ENCODE results near the gene SLC25A42. TPM values are rescaled to one million over a fixed set of nuclear protein-coding genes. Genes with fewer than 3 reads are reported as not detected.
A peak's percentile ranks its signal among the peaks of the same experiment; 100 is the strongest.

Gene SLC25A42
- polyA plus RNA-seq, 3 donors from 2014 or later, result 10.4 to 24.8 (median 12.9) TPM

- Mint-ChIP-seq H3K4me3 (peak overlapping the region; percentile 83 to 91 (median 88)), H3K27me3 (ENCODE audit: low read depth in 3 of 3) (peaks cover 16 to 20% (median 17%) of the 10 kb centered on the region in 3 donors), H3K9me3 (no peaks in the 10 kb centered on the region), H3K36me3 (peaks cover 0 to 9% (median 0%) of the 10 kb centered on the region in 3 donors), H3K4me1 (peaks cover 35 to 47% of the 10 kb centered on the region in 2 donors), H3K27ac (peak overlapping the region; percentile 82 to 94 (median 91))
- peak; percentile 51 to 65 (median 56) for DNase-seq
These were observed 29.6 kb upstream of the SLC25A42 start for GRCh38 chr19:19034204-19034624.

GRCh38 chr19:19039901-19040300 is 23.9 kb upstream of the SLC25A42 start:
- Mint-ChIP-seq H3K9me3 (no peaks in the 10 kb centered on the region), H3K27me3 (ENCODE audit: low read depth in 3 of 3) (peaks cover 0 to 4% (median 0%) of the 10 kb centered on the region in 3 donors), H3K4me3 (peak overlapping the region; percentile 42 to 69 (median 66)), H3K27ac (peak overlapping the region; percentile 84 to 90 (median 87)), H3K4me1 (peaks cover 25 to 33% of the 10 kb centered on the region in 2 donors), H3K36me3 (peaks cover 4 to 13% (median 5%) of the 10 kb centered on the region in 3 donors)
- DNase-seq, result peak; percentile 64 to 79 (median 76)

GRCh38 chr19:19040417-19040816 is 23.4 kb upstream of the SLC25A42 start:
- H3K4me3 Mint-ChIP-seq, result peak overlapping the region; percentile 42 to 69 (median 66)
- peak overlapping the region; percentile 84 to 90 (median 87) for H3K27ac Mint-ChIP-seq
- H3K36me3 Mint-ChIP-seq, result peaks cover 4 to 17% (median 9%) of the 10 kb centered on the region in 3 donors

GRCh38 chr19:19042732-19043280 is 21.0 kb upstream of the SLC25A42 start:
- no peaks in the 10 kb centered on the region for H3K9me3 Mint-ChIP-seq
- no peak overlapping the region for H3K4me3 Mint-ChIP-seq
- peaks cover 4 to 23% (median 9%) of the 10 kb centered on the region in 3 donors for H3K36me3 Mint-ChIP-seq
- DNase-seq, result no peak
- H3K4me1 Mint-ChIP-seq, result peaks cover 21 to 22% of the 10 kb centered on the region in 2 donors
- H3K27ac Mint-ChIP-seq, result peak overlapping the region in 1 of 6 donors; percentile 58
- H3K27me3 Mint-ChIP-seq (ENCODE audit: low read depth in 3 of 3), result peaks cover 0 to 3% (median 0%) of the 10 kb centered on the region in 3 donors

More at GRCh38 chr19:19040417-19040816, 23.4 kb upstream of the SLC25A42 start:
- H3K27me3 Mint-ChIP-seq (ENCODE audit: low read depth in 3 of 3), result peaks cover 0 to 4% (median 0%) of the 10 kb centered on the region in 3 donors
- no peaks in the 10 kb centered on the region for H3K9me3 Mint-ChIP-seq
- DNase-seq, result no peak
- peaks cover 25 to 32% of the 10 kb centered on the region in 2 donors for H3K4me1 Mint-ChIP-seq

GRCh38 chr19:19043481-19043880 is 20.3 kb upstream of the SLC25A42 start:
- Mint-ChIP-seq H3K4me1 (peaks cover 21 to 22% of the 10 kb centered on the region in 2 donors), H3K27ac (no peak overlapping the region), H3K27me3 (ENCODE audit: low read depth in 3 of 3) (peaks cover 0 to 3% (median 0%) of the 10 kb centered on the region in 3 donors), H3K9me3 (no peaks in the 10 kb centered on the region), H3K4me3 (no peak overlapping the region), H3K36me3 (peaks cover 4 to 23% (median 10%) of the 10 kb centered on the region in 3 donors)
- no peak for DNase-seq

- no peak overlapping the region for H3K4me3 Mint-ChIP-seq
These were observed 19.9 kb upstream of the SLC25A42 start for GRCh38 chr19:19043881-19044280.

GRCh38 chr19:19049406-19049805 is 14.4 kb upstream of the SLC25A42 start:
- DNase-seq, result no peak
- no peaks in the 10 kb centered on the region for H3K4me1 Mint-ChIP-seq
- no peak overlapping the region for H3K4me3 Mint-ChIP-seq
- no peak overlapping the region for H3K27ac Mint-ChIP-seq
- H3K27me3 Mint-ChIP-seq (ENCODE audit: low read depth in 3 of 3), result no peaks in the 10 kb centered on the region
- H3K9me3 Mint-ChIP-seq, result no peaks in the 10 kb centered on the region
- H3K36me3 Mint-ChIP-seq, result peaks cover 4 to 31% (median 14%) of the 10 kb centered on the region in 3 donors

More at GRCh38 chr19:19043881-19044280, 19.9 kb upstream of the SLC25A42 start:
- no peaks in the 10 kb centered on the region for H3K9me3 Mint-ChIP-seq
- H3K27ac Mint-ChIP-seq, result no peak overlapping the region
- no peak for DNase-seq
- peaks cover 4 to 25% (median 13%) of the 10 kb centered on the region in 3 donors for H3K36me3 Mint-ChIP-seq
- H3K27me3 Mint-ChIP-seq (ENCODE audit: low read depth in 3 of 3), result peaks cover 0 to 3% (median 0%) of the 10 kb centered on the region in 3 donors
- peaks cover 20 to 22% of the 10 kb centered on the region in 2 donors for H3K4me1 Mint-ChIP-seq

GRCh38 chr19:19050104-19050503 is 13.7 kb upstream of the SLC25A42 start:
- Mint-ChIP-seq H3K4me3 (no peak overlapping the region), H3K4me1 (no peaks in the 10 kb centered on the region)

GRCh38 chr19:19050731-19051130 is 13.1 kb upstream of the SLC25A42 start:
- Mint-ChIP-seq H3K36me3 (peaks cover 0 to 23% (median 10%) of the 10 kb centered on the region in 3 donors), H3K4me3 (no peak overlapping the region), H3K27ac (peak overlapping the region in 2 of 6 donors; percentile 4 to 49), H3K27me3 (ENCODE audit: low read depth in 3 of 3) (no peaks in the 10 kb centered on the region), H3K9me3 (no peaks in the 10 kb centered on the region), H3K4me1 (no peaks in the 10 kb centered on the region)
- DNase-seq, result no peak

More at GRCh38 chr19:19050104-19050503, 13.7 kb upstream of the SLC25A42 start:
- no peaks in the 10 kb centered on the region for H3K9me3 Mint-ChIP-seq
- no peaks in the 10 kb centered on the region for H3K27me3 Mint-ChIP-seq (ENCODE audit: low read depth in 3 of 3)
- H3K27ac Mint-ChIP-seq, result peak overlapping the region in 1 of 6 donors; percentile 49
- no peak for DNase-seq
- peaks cover 0 to 26% (median 12%) of the 10 kb centered on the region in 3 donors for H3K36me3 Mint-ChIP-seq

- Mint-ChIP-seq H3K36me3 (peaks cover 0 to 23% (median 10%) of the 10 kb centered on the region in 3 donors), H3K4me1 (no peaks in the 10 kb centered on the region), H3K9me3 (no peaks in the 10 kb centered on the region), H3K4me3 (no peak overlapping the region), H3K27ac (peak overlapping the region in 1 of 6 donors; percentile 4), H3K27me3 (ENCODE audit: low read depth in 3 of 3) (no peaks in the 10 kb centered on the region)
- no peak for DNase-seq
These were observed 12.1 kb upstream of the SLC25A42 start for GRCh38 chr19:19051478-19052213.

GRCh38 chr19:19052921-19053320 is 10.9 kb upstream of the SLC25A42 start:
- H3K4me1 Mint-ChIP-seq, result no peaks in the 10 kb centered on the region
- H3K4me3 Mint-ChIP-seq, result no peak overlapping the region
- H3K27me3 Mint-ChIP-seq (ENCODE audit: low read depth in 3 of 3), result no peaks in the 10 kb centered on the region
- H3K9me3 Mint-ChIP-seq, result no peaks in the 10 kb centered on the region
- H3K27ac Mint-ChIP-seq, result no peak overlapping the region
- peaks cover 0 to 15% (median 10%) of the 10 kb centered on the region in 3 donors for H3K36me3 Mint-ChIP-seq
- no peak for DNase-seq

GRCh38 chr19:19053508-19054314 is 10.1 kb upstream of the SLC25A42 start:
- Mint-ChIP-seq H3K4me3 (no peak overlapping the region), H3K4me1 (no peaks in the 10 kb centered on the region), H3K27ac (no peak overlapping the region), H3K9me3 (no peaks in the 10 kb centered on the region), H3K27me3 (ENCODE audit: low read depth in 3 of 3) (no peaks in the 10 kb centered on the region), H3K36me3 (peaks cover 0 to 14% (median 7%) of the 10 kb centered on the region in 3 donors)
- peak; percentile 58 to 70 (median 59) for DNase-seq

- Mint-ChIP-seq H3K27me3 (ENCODE audit: low read depth in 3 of 3) (no peaks in the 10 kb centered on the region), H3K9me3 (no peaks in the 10 kb centered on the region), H3K4me3 (no peak overlapping the region), H3K27ac (no peak overlapping the region), H3K4me1 (no peaks in the 10 kb centered on the region), H3K36me3 (peaks cover 0 to 13% (median 5%) of the 10 kb centered on the region in 3 donors)
- DNase-seq, result no peak
These were observed 9.4 kb upstream of the SLC25A42 start for GRCh38 chr19:19054315-19054938.
